ENCODE data around the gene BMPR1B.
"Not testable (repeated sequence)": the region's sequence is repeated elsewhere in the genome, so short reads cannot be mapped to it uniquely, and the experiment has no call there.

Gene BMPR1B

DNA sequence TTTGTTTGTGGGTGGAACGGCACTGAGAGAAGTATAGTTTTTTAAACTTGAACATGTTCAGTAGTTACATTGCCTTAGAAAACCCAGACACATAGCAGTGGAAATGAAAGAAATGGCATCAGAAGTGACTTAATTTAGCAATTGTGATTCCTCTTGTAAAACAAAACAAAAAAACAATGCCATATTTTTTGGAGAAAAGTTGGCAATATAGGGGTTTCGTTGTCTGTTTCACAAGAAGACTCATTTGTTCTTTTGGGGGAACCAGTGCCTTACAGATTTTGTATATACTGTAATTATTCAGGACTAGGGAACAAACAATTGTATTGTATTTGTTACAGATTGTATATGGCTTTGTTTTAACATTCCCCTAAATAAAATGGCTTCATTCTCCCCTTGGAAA lies 400.3 kb downstream of the BMPR1B start:
- no peak for DNase-seq

DNA sequence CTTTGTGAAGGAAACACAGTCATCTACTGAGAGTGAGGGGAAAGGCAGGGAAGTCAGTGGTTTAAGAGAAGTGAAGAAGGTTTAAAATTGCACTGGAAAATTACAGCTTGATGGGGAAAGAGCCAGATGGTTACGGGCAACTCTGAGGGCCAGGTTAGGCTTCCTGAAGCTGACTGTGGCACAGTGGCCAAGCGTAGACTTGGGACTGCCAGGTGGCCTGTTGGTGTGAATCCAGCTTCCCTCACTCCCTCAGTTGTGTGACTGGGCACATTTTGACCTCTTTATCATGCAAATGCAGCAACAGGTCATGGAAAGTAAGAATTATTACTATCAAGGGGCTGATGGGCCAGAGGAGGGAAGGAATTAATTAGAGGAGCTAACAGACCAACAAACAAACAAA lies 400.9 kb downstream of the BMPR1B start:
- DNase-seq = no peak

DNA sequence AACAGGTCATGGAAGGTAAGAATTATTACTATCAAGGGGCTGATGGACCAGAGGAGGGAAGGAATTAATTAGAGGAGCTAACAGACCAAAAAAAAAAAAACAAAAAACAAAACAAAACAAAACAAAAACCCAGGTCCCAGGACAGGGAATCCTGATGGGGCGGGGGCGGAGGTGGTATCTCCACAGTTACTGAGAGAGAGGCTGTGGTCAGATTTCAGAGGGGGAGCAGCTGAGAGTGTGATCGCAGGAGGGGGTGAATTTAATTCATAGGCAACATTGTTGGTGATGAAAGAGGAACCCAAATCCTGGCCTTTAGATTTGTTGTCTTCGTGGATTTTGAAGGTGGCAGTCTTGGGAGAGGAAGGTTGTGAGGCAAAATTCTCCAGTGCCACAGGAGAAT lies 401.6 kb downstream of the BMPR1B start:
- DNase-seq = no peak

DNA sequence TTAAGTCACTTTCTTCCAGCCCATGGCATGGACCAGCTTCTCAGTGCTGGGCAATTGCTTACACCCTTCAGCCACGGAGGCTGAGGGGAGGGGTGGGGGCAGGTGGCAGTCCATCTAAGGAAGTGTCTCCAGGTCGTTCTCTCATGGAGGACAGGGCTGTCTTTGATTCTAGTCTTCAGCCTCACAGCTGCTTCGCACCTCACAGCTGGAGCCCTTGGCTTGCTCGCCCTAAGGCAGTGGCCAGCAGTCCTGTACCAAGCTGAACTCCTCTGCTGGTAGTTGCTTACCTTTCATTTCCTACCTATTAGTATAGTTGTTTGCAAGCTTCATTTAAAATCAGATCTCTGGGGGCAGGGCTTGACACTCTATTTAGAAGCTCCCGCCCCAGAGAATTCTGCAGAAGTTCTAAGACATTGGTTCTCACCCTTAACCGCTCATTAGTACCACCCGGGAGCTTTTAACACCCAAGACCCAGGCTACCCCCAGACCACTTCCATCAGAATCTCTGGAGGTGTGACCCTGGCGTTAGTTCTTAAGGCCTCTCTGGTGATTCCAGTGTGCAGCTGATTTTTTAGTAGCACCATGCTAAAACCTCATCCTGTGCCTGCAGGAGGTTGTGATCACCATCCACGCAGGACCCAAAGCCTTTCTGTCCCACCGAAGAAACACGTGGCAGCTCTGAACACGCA lies 404.2 kb downstream of the BMPR1B start:
- no peak for DNase-seq

DNA sequence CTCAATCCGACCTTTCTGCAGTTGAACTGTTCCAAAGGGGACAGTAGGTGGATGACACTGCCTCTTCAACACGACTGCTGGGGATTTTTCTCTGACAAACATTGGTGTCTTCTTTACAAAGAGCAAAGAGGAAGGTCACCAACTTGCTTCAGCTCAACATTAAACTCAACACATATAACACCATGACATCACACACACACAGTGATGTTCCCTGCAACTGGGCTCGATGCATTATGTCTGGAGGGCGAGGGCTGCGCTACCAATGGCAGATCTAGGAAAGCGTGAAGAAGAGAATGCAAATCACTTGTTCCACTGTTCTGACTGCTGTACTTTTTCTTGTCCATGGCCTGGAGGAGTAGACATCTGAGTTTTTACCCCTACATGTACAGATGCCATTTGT lies 405.1 kb downstream of the BMPR1B start:
- no peak for DNase-seq

DNA sequence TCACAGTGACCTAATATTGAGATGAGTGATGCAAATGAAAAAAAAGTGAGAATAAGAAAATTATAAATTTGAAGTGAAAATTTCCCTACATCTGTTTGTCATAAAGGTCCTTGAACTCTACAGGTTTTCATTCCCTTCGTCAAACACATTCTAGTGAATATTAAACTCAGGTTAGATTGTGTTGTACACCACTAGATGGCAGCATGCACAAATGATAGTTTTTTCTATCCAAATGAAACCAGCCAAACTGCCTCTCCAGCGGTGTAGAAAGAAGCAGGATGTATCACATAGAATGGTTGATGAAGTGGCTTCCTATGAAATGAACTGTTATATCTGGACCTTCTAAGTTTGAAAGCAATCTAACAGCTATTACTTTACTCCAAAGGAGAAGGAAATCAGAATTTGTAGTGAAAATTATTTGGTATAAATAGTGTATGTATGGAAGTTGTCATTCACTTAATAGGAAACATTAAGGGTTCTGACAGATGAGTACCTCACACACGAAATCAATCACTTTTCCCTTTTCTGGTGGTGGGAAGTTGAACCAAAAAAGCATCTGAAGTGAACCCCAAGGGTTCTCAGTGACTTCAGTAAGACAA lies 408.3 kb downstream of the BMPR1B start:
- DNase-seq = peak; percentile 69

DNA sequence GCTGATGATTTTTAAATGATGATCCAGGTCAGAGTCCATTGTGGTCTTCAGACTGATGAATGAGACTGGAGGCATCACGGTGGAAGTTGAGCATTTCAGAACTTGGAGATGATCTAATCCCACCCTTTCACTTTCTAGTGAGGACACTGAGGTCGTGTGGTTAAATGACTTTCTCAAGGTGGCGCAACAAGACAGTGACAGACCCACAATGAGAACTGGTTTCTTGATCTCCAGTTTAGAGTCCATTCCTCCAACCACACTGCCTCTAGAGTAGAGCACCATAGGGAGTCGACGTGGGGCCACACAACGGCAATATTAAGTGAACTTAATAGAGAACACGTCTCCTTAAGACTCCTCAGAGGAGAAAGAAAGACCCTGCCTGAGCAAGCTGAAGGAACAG lies 410.1 kb downstream of the BMPR1B start:
- no peak for DNase-seq

DNA sequence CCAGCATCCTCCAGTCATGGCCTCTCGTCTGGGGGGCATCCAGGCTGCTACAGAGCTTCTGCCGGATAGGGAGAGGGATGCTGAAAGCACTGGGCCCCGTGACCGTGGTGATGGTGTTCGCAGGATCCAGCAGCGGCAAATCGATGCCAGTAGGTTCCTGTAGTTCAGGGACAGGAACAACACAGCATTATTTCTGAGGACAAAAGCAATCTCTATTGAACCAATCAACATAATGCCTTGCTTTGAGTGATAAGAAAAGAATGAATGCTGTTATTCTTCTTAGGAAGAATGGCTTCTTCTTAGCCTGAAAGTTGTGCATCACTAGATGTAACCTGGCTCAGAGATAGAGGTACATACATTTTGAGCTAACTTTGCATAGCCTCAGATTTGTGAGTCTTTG lies 412.4 kb downstream of the BMPR1B start:
- no peak for DNase-seq

DNA sequence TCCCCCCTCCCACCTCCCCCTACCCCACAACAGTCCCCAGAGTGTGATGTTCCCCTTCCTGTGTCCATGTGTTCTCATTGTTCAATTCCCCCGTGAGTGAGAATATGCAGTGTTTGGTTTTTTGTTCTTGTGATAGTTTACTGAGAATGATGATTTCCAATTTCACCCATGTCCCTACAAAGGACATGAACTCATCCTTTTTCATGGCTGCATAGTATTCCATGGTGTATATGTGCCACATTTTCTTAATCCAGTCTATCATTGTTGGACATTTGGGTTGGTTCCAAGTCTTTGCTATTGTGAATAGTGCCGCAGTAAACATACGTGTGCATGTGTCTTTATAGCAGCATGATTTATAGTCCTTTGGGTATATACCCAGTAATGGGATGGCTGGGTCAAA lies 413.6 kb downstream of the BMPR1B start:
- not testable (repeated sequence) for DNase-seq

DNA sequence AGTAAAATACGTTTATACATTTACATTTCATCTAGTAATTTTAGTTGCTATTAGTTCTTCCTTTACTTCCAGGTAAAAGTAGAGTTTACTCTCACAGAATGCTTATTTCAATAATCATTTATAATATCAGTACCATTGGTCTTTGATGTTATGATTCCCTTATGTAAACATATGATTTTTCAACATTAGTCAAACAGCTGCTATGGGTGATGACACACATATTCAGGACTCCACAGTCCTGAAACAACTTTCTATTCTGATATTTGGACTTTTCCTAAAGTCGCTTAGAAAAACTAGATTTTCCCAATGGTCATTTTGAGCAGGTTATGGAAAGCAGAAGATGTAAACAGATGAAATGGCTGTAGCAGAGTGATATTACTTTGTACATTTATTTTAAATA lies 421.2 kb downstream of the BMPR1B start:
- no peak for DNase-seq

DNA sequence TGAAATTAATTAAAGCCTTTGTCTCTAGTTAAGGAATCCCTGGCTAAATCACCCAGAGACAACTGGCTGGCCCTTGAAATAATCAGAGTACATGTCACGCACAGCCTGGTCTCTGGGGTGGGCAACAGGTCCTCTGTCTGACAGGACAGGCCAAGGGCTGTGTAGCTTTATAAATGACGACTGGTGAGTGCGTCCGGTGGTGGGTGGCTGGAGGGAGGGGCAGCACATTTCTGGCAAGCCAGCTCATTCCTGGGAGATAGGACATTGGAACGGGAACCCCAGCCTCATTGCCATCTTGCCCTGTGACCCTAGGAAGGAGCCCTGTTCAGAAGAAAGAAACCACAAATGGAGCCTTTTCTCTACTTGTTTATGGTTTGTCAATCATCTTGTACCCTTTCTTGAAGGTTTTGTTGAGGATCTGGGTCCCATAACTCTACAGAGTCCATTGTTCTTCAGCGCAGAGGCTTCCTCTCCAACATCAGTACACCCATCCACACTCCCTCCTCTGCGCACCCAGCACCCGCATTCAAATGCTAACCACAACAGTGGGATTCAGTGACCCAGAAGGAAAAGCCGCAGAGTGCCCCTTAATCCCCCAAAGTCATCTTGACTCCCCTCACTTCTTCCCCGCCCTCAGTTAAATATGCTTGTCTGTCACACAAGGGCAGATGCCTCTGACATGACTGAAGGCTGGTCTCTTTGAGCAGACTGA lies 422.9 kb downstream of the BMPR1B start:
- no peak for DNase-seq

DNA sequence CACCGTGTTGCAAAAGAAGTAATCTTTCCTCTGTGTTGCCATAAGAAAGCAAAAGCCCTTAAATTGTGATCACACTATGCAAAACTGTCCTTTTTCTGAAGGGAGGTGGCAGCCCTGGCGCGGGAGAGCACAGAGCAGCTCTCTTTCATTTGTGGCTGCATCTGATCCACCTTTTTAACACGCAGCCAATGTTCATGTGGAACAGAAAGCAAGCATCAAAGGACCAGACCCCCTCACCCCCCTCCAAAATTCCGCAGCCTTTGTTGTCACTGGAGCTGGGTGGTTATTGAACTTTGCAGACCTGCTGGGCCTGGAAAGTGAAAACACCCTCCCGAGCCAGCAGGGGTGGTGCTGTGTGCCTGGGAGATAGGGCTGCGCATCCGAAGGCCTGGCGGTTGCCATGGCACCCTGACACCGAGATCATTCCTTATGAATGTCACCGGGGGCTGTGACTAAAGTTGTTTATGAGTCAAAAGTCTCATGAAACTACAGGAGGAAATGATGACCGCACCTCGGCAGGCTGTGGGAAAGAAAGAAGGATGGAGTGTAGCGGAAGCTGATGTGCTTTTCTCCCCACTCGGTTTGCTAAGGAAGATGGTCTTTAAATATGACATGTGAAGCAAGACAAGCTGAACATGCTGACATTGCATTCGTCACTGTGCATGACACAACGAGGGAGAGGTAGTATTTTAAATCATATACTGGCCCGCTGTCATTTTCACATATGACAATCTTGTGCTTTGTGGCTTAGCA lies 423.7 kb downstream of the BMPR1B start:
- DNase-seq = peak; percentile 31

DNA sequence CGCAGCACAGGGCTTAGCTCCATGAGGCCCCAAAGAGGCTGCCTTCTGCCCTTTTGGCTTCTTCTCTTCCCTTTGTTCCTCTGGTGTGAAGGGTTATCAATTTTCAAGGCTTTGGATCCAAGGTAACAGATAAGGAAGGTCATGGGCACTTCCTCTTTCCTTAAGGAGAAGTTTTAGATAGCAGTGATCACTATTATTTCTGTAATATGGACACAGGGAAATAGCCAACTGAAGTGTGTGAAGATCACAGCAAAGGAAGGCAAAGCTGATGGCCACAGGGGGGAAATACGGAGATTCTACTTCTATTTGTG lies 424.2 kb downstream of the BMPR1B start:
- DNase-seq = no peak

DNA sequence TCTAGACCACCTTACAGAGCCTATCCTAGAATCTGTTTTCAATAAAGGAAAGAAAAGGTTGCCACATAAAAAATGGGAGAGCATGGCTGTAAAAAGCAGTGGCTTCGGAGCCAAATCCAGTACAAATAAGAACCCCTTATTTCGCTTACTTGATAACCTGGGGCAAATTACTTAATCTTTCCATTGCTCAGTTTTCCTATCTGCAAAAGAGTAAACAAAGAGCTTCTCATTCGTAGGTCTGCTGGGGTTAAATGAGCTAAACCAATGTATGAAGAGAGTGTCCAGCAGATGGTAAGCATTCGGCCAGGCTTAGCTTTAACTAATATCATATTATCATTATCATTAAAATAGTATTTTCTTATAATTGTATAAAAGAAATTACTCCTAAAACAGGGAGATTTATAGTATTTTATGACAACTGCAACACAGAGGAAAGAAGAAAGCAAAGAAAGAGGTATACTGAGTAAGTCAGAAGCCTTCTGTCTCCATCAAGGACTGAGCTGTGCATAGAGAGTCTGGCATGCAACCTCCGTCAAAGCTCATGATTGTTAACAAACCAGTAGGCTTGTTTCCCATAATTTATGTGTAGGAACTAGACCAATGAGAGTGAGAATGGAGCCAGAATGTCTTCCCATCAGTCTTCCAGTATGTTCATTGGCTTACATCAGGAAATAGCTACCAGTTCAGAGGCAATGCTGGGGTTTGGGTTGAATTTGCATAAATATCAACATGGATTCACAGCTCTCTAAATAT lies 426.1 kb downstream of the BMPR1B start:
- DNase-seq = no peak

DNA sequence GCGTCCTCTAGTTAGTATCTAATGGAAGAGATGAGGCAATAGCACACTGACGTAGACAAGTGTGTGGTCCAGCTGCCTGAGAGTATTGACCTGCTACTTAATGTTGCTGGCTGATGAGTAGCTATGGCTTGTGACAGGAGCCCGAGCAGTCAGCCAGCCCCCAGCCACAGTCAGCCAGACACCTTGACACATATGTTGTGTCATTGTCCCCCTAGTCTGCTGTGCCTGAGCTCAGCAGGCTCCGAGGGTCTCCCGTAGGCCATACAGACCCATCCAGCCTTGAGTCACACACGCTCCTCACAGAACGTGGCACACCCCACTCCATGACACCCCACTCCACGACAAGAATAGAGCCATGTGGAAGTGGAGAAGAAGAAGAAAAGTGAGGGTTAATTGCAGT lies 428.9 kb downstream of the BMPR1B start:
- no peak for DNase-seq

DNA sequence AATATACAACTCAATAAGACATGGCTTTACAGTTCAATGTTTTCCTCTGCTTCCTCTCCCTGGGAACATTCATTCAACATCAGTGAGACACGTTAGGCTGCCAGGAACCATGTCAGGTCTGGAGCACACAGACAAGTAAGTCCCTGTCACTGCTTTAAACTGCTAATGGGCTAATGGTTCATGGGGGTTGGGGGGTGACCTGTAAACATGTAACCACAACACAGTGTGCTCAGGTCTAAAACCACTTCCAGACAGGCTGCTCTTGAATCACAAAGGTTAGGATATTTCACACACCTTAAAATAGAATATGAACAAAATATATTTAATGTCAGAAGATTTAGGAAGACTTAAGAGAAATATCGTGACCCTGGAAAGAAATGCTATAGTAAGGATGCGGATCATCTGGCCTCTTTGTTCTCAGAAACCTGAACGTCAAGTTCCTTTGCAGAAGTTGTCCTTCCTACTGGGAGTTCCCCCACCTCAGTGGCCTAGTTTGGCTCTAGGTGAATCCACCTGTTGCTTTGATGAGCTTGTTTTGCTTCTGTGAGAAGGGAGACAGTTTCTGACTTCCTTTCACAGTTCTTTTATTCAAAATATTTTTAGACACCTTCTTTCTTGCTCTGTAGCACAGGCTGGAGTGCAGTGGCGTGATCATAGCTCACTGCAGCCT lies 431.1 kb downstream of the BMPR1B start:
- DNase-seq = peak; percentile 34

DNA sequence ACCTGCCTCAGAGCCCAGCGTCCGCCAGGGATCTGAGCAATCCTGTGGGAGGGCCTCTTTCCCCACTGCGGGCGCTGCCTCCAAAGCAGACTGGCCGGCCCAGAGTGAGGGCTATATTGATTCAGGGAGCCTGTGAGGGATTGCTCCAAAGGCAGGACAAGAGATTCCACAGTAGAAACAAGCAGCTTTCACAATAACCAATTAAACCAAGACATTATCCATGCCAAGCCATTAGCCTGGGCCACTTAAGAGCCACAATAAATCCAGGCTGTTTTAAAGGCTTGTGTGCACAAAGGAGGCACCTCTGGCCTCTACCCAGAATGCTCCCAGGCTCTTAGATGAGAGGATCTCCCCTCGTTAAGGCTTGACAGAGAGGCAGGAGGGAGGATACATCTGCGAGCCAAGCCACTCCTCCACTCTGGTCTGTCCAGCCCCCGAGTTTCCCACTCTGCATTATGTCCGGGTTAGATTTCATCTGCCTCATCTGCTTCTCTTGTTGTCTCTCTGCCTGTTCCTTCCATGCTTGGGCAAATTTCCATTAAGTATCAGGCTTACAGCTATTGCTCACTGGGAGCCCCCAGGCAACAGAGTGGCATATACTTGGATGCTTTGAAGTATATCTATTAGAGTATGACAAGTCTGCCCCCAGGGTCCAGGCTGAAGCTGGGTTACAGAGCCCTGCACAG lies 433.1 kb downstream of the BMPR1B start:
- DNase-seq = no peak

DNA sequence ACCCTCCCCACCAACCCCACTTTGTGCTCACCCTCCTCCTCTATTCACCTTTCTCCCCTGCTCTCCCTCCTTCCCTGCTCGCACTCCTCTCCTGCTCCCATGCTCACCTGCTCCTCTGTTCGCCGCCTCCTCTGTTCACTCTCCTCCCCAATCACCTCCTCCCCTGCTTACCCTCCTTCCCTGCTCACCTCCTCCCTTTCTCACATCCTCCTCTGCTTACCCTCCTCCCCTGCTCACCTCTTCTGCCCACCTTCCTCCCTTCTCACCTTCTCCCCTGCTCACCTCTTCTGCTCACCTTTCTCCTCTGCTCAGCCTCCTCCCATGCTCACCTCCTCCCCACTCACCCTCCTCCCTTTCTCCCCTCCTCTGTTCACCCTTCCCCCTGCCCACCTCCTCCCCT lies 433.8 kb downstream of the BMPR1B start:
- no peak for DNase-seq

DNA sequence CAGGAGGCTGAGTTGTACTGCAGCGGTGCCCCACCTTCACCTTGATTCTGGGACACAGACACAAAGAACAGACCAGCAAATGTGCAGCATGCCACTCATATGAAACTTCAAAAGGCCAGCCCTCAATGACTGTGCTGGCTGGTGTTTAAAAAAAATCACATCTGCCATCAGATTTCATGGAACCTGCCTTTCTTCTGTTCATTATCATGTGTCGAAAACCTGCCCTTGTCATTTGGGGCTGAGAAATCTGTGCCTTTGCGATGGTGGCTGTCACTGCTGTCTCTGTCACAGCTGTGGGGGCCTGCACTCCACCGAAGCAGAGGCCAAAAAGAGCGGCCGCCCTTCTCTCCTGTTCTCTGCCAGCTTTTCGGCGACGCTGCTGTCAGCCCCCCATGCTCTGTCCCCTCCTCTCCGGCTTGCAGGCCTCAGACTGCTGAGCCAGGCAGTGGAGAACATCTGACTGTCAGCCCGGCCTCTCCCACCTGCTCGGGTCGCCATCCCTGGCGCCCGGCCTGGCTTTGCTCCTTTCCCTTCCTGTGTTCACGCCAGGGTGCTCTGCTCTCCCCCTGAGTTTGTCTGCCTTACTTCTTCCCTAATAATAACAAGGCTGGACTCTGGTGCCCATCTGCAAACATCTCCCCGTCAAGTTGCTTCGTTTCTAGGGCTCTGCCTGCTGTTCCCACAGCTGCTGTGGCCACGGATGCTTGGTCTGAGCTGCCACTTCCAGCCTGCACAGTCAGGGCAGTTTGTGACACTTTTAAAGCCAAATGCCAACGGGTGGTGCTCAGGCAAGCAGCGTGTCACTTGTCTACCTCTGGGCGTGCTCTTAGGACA lies 435.9 kb downstream of the BMPR1B start:
- no peak for DNase-seq

DNA sequence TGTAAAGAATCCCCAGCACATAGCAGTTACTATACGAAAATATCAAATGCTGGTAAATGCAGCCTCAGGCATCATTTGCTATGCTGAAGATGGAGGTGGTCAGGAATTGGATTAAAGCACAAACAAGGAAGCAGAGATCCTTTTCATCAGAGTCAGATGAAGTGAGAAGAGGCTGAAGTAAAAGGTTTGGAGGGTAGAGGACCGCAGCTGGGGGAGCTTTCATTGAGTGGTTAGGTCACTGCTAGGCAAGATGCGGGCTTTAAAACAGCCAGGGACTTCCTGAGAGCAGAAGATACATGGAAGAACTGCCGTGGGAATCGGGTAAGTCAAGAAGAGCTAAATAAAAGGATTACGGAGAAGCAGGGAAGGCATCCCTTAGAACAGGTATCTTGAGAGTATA lies 439.6 kb downstream of the BMPR1B start:
- no peak for DNase-seq

DNA sequence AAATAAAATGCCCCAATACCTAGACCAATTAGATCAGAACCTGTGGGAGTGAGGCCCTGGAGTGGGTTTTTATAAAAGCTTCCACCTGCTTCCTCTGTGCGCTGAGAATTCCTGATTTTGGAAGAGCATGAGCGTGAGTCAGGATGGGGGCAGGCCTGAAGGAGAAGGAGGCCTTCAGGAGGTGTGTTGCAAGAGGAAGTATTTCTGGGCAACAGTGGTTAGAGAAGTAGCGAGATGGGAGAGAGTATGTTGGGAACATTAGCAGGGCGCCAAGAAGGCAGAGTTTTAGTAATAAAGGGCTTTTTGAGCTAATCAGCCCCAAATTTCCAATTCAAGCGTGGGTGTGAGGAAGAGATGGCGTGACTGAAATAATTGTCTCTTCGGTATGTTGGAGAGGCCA lies 441.2 kb downstream of the BMPR1B start:
- DNase-seq = no peak

All from CD4-positive, alpha-beta T cell treated with Interleukin-17A for 1 hour (primary cell).